ENCODE results near the gene NR2F1.

NR2F1 gene

GRCh38 chr5:93603793-93604643 lies 21.0 kb downstream of the NR2F1 start:
- DNase-seq (ENCODE audit: low read depth in 2 of 2), result no peak

DNA sequence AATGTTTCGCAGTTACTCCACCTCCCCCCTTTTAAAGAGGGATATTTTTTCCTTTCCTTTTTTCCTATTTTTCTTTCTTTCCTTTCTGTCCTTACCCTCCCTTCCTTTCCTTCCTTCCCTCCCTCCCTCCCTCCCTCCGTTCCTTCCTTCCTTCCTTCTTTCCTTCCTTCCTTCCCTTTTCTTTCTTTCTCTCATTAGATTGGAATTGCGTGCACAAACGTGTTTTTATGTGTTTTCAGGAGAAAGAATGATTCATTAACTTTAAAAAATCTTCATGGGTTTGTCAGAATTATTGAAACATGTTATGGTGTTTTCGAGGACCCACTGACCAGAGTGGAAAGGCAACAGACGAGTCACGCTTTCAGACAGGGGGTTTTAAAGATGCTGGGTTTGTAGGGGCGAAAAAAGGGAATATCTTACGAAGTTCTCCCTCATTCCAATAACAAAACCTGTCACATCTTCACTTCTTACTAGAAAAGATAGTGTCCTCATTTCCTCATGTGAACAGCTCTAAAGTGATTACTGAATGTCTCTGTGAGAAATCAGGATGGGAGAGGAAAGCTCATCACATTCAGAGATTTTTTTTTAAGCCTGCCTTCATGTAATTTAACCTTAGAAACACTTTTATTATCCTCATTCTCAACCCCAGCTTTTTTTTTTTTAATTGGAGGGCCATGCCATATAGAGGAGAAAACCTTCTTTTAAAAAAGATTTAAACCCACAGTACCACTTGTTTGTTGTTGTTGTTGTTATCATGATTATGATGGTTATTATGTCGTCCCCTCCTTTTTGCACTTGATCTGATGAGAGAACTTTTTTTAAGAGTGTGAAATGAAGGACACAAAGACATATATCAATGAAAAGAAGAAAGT lies 21.9 kb downstream of the NR2F1 start:
- no peak for DNase-seq (ENCODE audit: low read depth in 2 of 2)

DNA sequence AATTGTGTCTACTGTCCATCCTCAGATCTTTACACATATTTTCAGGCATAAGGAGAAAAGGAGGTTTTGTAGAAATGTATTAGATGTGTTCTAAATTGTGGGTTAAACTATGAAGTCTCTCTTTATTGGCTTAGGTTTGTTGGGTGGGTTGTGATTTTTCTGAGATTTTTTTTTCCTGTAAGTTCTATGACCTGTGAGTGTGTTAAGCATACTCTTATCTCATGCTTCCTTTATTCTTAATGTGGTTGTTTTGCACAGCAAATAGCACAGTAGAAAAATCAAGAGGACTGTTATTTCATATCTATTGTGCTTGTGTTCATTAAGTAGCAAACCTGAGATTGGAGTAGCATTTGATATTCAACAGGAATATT lies 23.3 kb downstream of the NR2F1 start:
- no peak for DNase-seq (ENCODE audit: low read depth in 2 of 2)

- no peak for DNase-seq (ENCODE audit: low read depth in 2 of 2)
Measured at GRCh38 chr5:93607367-93608258, 24.6 kb downstream of the NR2F1 start.

GRCh38 chr5:93608855-93609254 lies 25.8 kb downstream of the NR2F1 start:
- DNase-seq (ENCODE audit: low read depth in 2 of 2), result no peak

- no peak for DNase-seq (ENCODE audit: low read depth in 2 of 2)
Measured at GRCh38 chr5:93609762-93610161, 26.7 kb downstream of the NR2F1 start.

DNA sequence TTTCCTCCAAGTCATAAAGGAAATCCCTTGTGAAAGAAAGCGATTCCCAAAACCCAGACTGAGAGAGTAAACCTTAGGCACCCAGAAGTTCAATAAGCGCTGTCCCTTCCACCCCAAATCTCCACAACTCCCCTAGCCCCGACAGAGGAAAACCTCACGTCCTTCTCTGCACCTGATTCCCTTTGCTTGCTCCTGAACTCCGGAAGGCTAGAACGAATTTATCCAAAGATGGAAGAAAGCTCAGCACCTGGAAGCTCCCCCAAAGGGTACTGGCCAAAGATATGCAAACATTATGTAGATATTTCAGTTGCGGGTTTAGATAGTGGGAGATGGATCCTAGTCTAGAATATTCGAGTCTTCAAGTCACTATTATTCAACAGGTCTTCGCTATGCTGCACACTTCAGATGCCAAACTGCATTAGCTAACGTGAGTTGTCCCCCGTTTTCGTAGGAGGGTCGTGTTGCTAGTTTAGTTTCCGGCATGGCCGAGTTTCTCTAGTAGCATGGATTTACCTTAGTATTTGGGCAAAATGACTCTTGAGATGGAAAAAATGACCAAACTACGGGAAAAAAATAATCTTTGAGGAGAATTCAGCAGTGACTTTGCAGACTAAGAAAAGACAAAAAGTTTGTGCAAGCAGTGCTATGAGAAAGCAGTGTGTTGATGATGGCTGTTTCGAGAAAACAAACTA lies 27.7 kb downstream of the NR2F1 start:
- no peak for DNase-seq (ENCODE audit: low read depth in 2 of 2)

DNA sequence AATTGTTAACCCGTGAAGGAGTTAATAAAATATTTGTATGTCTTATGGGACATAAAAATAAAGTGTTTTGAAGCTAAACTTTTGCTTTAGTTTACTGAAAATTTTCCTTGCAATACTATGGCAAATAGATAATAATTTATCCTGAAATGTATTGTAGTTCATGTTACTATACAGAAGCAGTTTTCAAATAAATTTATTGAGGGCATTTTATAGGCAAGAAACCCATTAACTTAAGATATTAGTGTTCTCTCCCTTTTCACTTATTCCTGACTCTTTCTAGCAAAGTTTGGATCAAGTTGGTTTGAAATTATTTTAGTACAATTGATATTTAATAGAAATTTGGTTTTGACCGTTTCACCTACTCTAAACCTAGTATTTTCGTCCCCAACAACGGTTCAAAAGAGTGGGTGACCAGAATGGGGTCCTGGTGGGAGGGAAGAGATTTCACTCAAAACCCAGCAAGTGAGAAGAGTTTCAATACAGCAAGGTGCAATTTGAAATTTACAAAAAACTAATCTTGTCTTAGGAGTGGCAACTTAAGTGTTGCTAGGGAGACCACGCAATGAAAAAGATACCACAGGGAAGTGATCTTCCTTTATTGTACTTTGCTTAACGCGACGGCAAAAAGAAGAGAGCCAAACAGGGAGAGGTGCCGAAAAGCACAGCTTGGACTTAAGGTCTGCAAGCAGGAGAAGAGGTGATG lies 28.4 kb downstream of the NR2F1 start:
- DNase-seq (ENCODE audit: low read depth in 2 of 2), result no peak

DNA sequence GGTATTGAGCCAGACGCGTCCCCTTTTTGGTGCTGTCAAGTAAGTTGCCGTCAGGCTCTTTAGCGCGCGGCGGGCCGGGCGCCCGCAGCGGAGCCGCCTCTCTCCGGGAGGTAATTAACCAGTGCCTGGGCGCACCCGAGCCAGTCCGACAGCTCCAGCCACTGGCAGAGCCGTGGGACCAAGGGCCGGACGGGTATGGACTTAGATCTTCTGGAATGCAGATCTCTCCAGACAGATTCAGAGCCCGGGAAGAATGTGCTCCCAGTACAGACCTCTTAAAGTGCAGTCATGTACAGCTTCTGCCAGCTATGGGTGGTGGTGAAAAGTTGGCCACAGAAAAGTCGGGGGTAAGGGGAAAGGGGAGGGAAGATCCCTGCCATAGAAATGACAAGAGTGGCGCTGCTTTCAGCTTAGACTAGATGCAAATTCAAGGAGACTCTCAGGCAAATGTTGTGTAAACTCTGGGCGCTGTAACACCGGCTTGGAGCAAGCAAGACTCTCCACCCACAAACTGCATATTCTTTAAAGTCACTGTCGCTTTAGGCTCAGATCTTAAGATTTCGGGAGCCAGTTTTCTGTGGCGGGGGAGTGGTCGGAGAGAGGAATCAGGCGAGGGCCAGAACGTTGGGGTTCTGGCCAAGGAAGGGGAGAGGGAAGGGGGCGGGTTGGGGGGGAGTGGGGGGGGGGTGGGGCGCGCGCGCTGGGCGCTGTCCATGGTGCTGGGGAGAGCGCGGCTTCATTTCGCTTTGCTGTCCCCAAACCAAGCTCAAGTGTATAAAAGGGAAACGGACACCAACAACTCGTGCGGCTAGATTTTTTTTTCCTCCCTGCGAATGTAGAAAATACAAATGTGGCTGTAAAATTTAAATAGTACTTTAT lies 29.2 kb downstream of the NR2F1 start:
- DNase-seq (ENCODE audit: low read depth in 2 of 2), result no peak

GRCh38 chr5:93612855-93613243 lies 29.8 kb downstream of the NR2F1 start:
- DNase-seq (ENCODE audit: low read depth in 2 of 2), result no peak

DNA sequence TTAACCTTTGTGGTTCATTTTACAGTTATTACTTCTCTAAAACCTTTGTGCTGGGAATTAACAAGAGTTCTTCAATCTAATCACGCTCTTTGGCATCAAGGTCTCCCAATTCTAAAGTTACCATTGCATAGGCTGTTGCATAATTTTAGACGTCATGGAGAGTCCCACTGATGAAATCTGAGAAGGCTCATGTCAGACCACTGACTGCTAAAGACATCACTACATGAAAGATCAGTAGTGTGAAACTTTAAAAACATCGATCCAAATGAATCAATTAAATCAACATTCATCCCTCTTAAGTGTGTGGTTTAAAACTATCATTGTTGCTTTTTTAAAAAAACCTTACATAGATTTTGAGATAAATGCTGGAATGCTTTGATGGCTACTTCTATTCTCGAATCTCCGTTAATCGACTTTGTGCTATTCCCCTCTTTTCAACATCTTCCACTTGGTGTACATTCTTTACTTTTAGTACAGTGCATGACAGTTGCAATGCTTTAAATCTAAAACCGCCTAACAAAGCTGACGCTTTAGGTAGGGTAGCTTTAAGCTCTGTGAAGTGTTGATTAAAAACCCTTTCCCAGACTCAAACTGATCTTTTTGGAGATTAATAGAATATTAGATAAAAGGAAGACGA lies 33.6 kb downstream of the NR2F1 start:
- DNase-seq (ENCODE audit: low read depth in 2 of 2), result no peak

GRCh38 chr5:93620487-93621326 lies 37.7 kb downstream of the NR2F1 start:
- peak in 1 of 2 donors; percentile 22 for DNase-seq (ENCODE audit: low read depth in 2 of 2)

DNA sequence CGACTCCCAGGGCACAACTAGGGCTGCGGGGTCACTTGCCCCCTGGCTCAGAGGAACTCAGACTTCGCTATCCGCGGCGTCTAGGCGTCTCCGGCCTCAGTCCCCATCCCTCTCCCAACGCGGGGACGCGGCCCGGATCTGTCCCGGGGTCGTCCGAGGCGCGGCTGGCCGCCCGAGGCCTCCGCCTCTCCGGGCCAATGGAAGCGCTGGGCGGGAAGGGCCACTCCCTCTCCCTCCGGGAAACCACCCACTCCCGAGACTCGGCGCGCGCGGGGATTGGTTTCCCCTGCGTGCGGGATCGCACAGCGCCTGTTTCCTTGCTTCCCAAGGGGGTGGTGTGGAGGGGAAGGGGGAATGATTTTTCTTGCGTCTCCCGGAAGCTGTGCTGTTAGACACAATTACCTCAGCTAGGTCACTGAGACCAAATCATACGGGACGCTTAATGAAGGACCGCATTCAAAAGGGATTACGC lies 38.3 kb downstream of the NR2F1 start:
- no peak for DNase-seq (ENCODE audit: low read depth in 2 of 2)

DNA sequence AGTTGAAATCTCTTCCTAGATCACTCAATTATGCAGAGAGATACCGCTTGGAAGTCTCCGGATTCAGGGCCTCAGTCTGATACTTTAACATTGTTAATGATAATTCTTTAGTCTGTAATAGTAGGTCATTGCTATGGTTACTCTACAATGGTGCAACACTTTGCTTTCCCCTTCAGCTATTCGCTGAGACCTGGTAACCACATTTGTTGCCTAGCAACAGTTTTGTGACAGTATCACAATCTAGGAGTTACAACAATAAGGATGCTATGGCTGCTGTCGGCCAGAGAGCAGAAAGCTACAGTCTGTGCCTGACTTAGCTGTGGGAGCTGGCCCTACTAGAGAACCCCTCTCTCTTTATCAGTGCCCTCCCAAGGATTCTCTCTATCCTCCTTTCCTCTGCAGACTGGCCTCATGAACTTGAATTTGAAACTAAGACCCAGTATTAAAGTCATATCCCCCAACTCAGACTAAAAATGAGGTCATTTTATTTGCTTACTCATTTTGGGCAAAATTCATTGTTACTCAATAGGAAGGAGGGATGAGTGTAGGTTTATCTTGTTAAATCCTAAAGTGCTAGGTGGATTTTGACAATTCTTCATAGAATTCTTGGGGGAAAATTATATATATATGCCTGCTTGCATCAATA lies 39.3 kb downstream of the NR2F1 start:
- no peak for DNase-seq (ENCODE audit: low read depth in 2 of 2)

DNA sequence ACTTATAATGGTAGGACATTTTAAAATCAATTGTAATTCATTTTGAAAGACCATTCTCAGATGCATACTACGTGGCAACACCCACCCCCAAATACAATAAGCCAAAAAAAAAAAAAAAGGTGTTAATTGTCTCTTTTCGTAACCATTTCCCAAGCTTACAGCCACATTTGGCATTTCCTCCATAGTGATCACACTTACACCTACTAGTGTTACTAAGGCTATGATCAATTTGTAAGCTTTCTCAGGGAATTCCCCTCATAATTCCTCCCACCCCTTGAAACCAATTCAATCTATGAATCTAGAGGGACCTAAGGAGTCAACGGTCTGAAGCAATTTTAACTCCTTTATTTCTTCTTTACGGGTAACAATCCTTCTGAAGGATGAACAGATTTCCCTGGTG lies 40.1 kb downstream of the NR2F1 start:
- no peak for DNase-seq (ENCODE audit: low read depth in 2 of 2)

- no peak for DNase-seq (ENCODE audit: low read depth in 2 of 2)
Measured at GRCh38 chr5:93626801-93627200, 43.8 kb downstream of the NR2F1 start.

GRCh38 chr5:93632327-93632726 lies 49.3 kb downstream of the NR2F1 start:
- DNase-seq (ENCODE audit: low read depth in 2 of 2), result no peak

GRCh38 chr5:93635991-93636390 lies 53.0 kb downstream of the NR2F1 start:
- no peak for DNase-seq (ENCODE audit: low read depth in 2 of 2)

Measured in stimulated activated CD8-positive, alpha-beta memory T cell treated with anti-CD3 and anti-CD28 coated beads, Interleukin-2, amount 100 ng/mL, for 1 hour (primary cell).